Lower lobe of right lung (tissue), 2 donors: ENCODE measurements around the gene SRGAP3. TPM values are rescaled to one million over a fixed set of nuclear protein-coding genes. Genes with fewer than 3 reads are reported as not detected.

ENCODE experiments used
- ATAC-seq, 2 donors: fragments of 200-7000 bp; cut with Tn5 transposase; one replicate each; pipeline ENCODE4 v1.9.1; 2020 to 2022; ENCODE audit warnings: mild to moderate bottlenecking in 2 of 2, moderate library complexity in 2 of 2
- DNase-seq: peaks from one replicate; pipeline ENCODE4 v3.0.0-alpha.2; 2020
- H3K27ac ChIP-seq: fragments of 200-600 bp; one replicate; pipeline ENCODE4 v1.8.0; 2022
- H3K27me3 ChIP-seq: fragments of 200-600 bp; one replicate; pipeline ENCODE4 v1.8.0; 2022; ENCODE audit warnings: low read depth
- H3K36me3 ChIP-seq: fragments of 200-600 bp; one replicate; pipeline ENCODE4 v1.8.0; 2022; ENCODE audit warnings: mild to moderate bottlenecking
- H3K4me1 ChIP-seq: fragments of 200-600 bp; one replicate; pipeline ENCODE4 v1.8.0; 2022
- H3K4me3 ChIP-seq: fragments of 200-600 bp; one replicate; pipeline ENCODE4 v1.8.0; 2022; ENCODE audit warnings: mild to moderate bottlenecking
- H3K9me3 ChIP-seq: fragments of 200-600 bp; one replicate; pipeline ENCODE4 v1.8.0; 2022
- intact Hi-C: fragments of 100-400 bp; cut with DNase I; formaldehyde crosslinking; loops from one replicate; pipeline ENCODE4 v1.11.0; 2022
- total RNA-seq: library from RNA; stranded (reverse); fragmentation: NEBNext Ultra II Directional; extraction: Animal tissue kit (Norgen Biotek cat#: 25700); gene quantifications from one replicate; pipeline ENCODE4 v1.2.1, GENCODE V29; 2021
- TF ChIP-seq, protein P1 (sequence below): fragments of 200-600 bp; IDR thresholded peaks from one replicate; pipeline ENCODE4 v1.8.0; 2022; ENCODE audit warnings: antibody characterized with exemption, mild to moderate bottlenecking
- donor health status: DM: no; HTN: yes; CAD: no; lungs with severe emphysema.

SRGAP3 gene
- total RNA-seq, 1 donor from 2014 or later, result 7.8 TPM

DNA sequence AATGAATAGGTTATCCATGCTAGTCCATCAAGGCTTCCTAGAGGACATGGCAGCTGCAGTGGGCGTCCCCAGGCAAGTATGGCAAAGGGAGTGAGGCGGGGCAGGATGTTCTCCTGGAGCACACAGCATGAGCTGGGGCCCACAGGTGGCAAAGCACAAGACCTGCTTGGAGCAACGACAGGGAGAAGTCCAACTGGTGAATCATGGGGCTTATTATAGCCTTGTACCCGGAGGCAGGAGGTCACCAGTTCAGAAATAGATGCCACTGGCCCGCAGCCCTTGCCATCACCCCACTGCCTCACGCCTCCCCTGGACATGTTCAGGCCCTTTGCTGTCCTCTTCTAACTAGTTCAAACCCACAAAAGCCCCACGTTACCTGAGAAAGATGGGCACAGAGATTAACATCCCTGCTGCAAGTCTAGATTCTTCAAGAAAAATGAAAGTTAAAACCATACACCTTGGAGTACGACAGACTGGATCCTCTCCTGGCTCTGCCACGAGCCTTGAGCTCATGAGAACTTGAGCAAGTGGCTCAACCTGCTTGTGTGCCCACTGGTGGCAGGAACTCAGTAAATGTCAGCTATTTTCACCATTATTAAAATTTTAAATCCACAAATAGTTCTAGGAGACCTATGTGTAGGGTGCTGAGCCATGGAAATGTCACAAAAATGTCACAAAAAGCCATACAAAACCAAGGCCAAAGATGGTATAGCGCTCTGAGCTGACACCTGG is 1.8 kb upstream of the SRGAP3 start:
- H3K4me1 ChIP-seq, result peaks cover 21% of the 10 kb centered on the region
- no peaks in the 10 kb centered on the region for H3K36me3 ChIP-seq
- H3K4me3 ChIP-seq, result no peak overlapping the region
- ATAC-seq (no peak), DNase-seq (no peak)
- intact Hi-C loops, result no loop called here
- H3K27ac ChIP-seq, result no peak overlapping the region
- no peaks in the 10 kb centered on the region for H3K27me3 ChIP-seq
- no peaks in the 10 kb centered on the region for H3K9me3 ChIP-seq
- TF ChIP-seq, protein P1, sequence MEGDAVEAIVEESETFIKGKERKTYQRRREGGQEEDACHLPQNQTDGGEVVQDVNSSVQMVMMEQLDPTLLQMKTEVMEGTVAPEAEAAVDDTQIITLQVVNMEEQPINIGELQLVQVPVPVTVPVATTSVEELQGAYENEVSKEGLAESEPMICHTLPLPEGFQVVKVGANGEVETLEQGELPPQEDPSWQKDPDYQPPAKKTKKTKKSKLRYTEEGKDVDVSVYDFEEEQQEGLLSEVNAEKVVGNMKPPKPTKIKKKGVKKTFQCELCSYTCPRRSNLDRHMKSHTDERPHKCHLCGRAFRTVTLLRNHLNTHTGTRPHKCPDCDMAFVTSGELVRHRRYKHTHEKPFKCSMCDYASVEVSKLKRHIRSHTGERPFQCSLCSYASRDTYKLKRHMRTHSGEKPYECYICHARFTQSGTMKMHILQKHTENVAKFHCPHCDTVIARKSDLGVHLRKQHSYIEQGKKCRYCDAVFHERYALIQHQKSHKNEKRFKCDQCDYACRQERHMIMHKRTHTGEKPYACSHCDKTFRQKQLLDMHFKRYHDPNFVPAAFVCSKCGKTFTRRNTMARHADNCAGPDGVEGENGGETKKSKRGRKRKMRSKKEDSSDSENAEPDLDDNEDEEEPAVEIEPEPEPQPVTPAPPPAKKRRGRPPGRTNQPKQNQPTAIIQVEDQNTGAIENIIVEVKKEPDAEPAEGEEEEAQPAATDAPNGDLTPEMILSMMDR, result no peak

DNA sequence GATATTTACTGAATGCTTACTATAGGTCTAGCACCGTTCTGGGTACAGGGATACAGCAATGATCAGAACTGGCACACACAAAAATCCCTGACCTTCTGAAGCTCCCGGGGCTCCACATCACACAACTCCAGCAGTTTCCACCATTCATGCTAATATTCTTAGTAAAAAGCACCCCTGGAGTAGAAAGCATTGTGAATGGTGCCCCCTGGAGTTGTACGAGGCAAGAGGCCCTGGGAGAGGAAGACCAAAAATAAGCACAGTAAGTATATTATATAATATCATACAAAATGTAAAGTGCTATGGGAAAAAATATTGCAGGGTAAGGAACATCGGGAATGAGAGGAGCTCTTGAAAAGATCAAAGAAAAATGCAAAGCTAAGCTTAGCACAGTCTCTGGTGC is 790 bp upstream of the SRGAP3 start:
- H3K9me3 ChIP-seq, result no peaks in the 10 kb centered on the region
- TF ChIP-seq, protein P1, result no peak
- DNase-seq (no peak), ATAC-seq (no peak)
- no peaks in the 10 kb centered on the region for H3K36me3 ChIP-seq
- H3K4me3 ChIP-seq, result no peak overlapping the region
- H3K27ac ChIP-seq, result peak overlapping the region; percentile 5
- intact Hi-C loops, result no loop called here
- H3K4me1 ChIP-seq, result peaks cover 21% of the 10 kb centered on the region
- H3K27me3 ChIP-seq, result no peaks in the 10 kb centered on the region

DNA sequence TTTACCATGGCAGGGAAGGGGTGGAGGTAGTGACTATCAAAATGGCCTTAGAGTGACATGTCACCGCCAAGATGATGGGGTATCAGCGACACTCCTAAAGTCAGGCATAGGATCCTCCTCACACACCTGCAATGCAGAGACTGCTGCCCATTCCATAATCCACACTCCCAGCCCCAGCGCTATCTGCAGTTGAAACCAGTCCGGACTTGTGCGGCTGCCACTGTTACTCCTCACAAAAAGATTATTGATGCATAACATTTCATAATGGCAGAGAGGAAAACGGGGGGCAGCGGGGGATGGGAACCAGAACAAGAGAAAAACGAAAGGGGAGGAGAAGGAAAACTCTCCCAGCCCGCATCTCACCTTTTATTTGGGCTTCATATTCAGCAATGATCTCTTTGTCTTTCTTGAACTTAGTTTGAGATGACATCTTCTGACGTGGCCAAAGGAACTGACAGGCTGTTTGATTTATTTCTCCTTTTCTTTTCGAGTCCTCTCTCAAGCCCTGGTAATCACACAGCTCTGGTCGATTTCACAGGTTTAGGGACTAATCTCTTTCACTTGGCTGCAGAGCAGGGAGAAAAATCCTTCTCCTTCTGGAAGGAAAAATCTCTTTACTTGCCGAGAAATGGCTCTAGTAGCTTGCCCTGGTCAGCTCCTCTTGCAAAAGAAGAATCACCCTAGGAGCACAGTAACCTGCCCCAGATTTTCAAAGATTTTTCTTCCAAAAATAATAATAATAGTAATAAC is 749 bp downstream of the SRGAP3 start:
- H3K4me1 ChIP-seq, result peaks cover 21% of the 10 kb centered on the region
- H3K27ac ChIP-seq, result no peak overlapping the region
- DNase-seq (no peak), ATAC-seq (peak in 1 of 2 donors; percentile 9)
- H3K4me3 ChIP-seq, result peak overlapping the region; percentile 57
- no peaks in the 10 kb centered on the region for H3K36me3 ChIP-seq
- TF ChIP-seq, protein P1, result no peak
- intact Hi-C loops, result no loop called here
- no peaks in the 10 kb centered on the region for H3K27me3 ChIP-seq
- H3K9me3 ChIP-seq, result no peaks in the 10 kb centered on the region

DNA sequence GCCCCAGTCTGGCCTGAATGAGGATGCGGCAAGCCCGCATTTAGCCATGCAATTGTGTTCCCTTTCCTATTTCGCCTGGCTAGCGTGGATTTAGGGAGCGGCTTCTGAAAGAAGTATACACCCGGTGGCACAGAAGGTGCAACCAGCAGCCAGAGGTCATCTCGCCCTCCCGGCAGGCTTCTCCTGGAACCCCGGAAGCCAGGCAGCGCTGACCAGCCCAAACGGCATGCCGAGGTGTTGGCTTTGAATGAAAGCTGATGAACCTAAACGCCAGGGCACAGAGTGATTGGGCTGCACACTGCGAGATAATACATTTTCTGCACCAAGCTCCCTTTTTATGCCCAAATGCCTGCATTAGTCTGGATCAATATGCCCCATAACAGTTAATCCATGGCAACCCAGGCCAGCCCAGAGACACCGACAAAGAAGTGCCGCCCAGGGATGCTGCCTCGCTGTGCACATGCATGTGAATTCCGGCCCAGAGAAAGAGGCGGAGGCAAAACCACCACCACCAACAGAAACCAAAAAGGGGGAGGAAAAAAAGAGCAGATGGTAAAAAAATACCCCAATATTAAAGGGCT is 1.4 kb downstream of the SRGAP3 start:
- intact Hi-C loops, result no loop called here
- peak overlapping the region; percentile 57 for H3K4me3 ChIP-seq
- TF ChIP-seq, protein P1, result no peak
- no peaks in the 10 kb centered on the region for H3K27me3 ChIP-seq
- no peaks in the 10 kb centered on the region for H3K9me3 ChIP-seq
- no peaks in the 10 kb centered on the region for H3K36me3 ChIP-seq
- ATAC-seq (no peak), DNase-seq (no peak)
- no peak overlapping the region for H3K27ac ChIP-seq
- H3K4me1 ChIP-seq, result peaks cover 21% of the 10 kb centered on the region

DNA sequence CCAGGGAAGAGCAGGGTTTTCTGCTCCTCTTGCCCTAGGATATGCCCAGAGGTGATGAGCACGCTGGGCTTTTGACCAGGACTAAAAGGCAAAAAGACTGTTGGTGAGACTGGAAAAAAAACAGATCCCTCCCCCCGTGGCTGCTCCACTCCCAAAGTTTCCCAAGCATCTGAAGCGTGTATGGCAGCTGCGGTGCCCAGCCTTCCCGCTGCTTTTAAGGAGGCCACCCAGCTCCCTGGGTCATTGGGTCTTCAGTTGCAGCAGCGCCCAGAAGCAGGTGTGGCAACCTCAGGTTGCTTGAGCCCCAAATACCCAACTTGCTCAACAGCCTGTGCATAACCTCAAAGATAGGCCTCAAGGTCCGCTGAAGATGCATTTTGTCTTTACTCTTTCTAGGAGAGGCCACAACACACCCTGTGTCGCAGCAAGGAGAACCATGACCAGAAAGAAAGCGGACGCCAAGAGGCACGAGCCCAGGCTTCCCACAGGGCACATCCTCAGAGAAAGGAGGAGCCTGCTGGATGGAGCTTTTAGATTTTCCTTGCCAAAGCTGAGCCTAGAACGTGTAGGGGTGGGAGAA is 2.0 kb downstream of the SRGAP3 start:
- ATAC-seq, result no peak
- H3K27ac ChIP-seq, result no peak overlapping the region
- H3K9me3 ChIP-seq, result no peaks in the 10 kb centered on the region
- peaks cover 21% of the 10 kb centered on the region for H3K4me1 ChIP-seq
- intact Hi-C loops, result no loop called here
- no peak for DNase-seq
- TF ChIP-seq, protein P1, result no peak
- H3K36me3 ChIP-seq, result no peaks in the 10 kb centered on the region
- H3K4me3 ChIP-seq, result peak overlapping the region; percentile 57
- H3K27me3 ChIP-seq, result no peaks in the 10 kb centered on the region
